Measurements from ENCODE around the gene SPR.
"Not testable (repeated sequence)": the region's sequence is repeated elsewhere in the genome, so short reads cannot be mapped to it uniquely, and the experiment has no call there.

The SPR gene

GRCh38 chr2:72898585-72898906 is 11.3 kb downstream of the SPR start:
- H3K79me2 ChIP-seq (ENCODE audit: insufficient read depth, low read length): no peaks in the 10 kb centered on the region
- H4K20me1 ChIP-seq (ENCODE audit: insufficient read depth, low read length): peaks cover 3% of the 10 kb centered on the region; the same call in 1 of the 2 replicates
- H3K36me3 ChIP-seq (ENCODE audit: insufficient read depth, low read length): no peaks in the 10 kb centered on the region
- no peak overlapping the region for H3K27ac ChIP-seq (ENCODE audit: low read length)
- H3K4me3 ChIP-seq (ENCODE audit: low read depth in 1 of 2, low read length in 2 of 2): no peak overlapping the region
- H2AFZ ChIP-seq (ENCODE audit: low read depth, low read length): no peak overlapping the region
- H3K4me2 ChIP-seq (ENCODE audit: insufficient read depth, low read length): no peak overlapping the region
- DNase-seq: no peak
- TF ChIP-seq CTCF (IDR thresholded peaks at IDR 0.05; ENCODE audit: borderline replicate concordance, extremely low read depth, low read length, poor library complexity, severe bottlenecking): no peak
- TF ChIP-seq EZH2 (IDR thresholded peaks at IDR 0.05; ENCODE audit: borderline replicate concordance, low read depth, low read length, severe bottlenecking): no peak
- H3K9ac ChIP-seq (ENCODE audit: low read depth, low read length): no peak overlapping the region
- no peak for ATAC-seq (ENCODE audit: insufficient read depth, low read depth)
- H3K9me3 ChIP-seq (ENCODE audit: insufficient read depth, low read length, severe bottlenecking): no peaks in the 10 kb centered on the region
- peaks cover 15% of the 10 kb centered on the region for H3K27me3 ChIP-seq (ENCODE audit: insufficient read depth, low read length, poor library complexity)
- no peaks in the 10 kb centered on the region for H3K4me1 ChIP-seq (ENCODE audit: insufficient read depth, low read length)

- H3K36me3 ChIP-seq (ENCODE audit: insufficient read depth, low read length): no peaks in the 10 kb centered on the region
- H3K9me3 ChIP-seq (ENCODE audit: insufficient read depth, low read length, severe bottlenecking): no peaks in the 10 kb centered on the region
- H3K4me2 ChIP-seq (ENCODE audit: insufficient read depth, low read length): no peak overlapping the region
- H4K20me1 ChIP-seq (ENCODE audit: insufficient read depth, low read length): no peaks in the 10 kb centered on the region
- TF ChIP-seq EZH2 (IDR thresholded peaks at IDR 0.05; ENCODE audit: borderline replicate concordance, low read depth, low read length, severe bottlenecking) (no peak), CTCF (IDR thresholded peaks at IDR 0.05; ENCODE audit: borderline replicate concordance, extremely low read depth, low read length, poor library complexity, severe bottlenecking) (no peak)
- peaks cover 15% of the 10 kb centered on the region for H3K27me3 ChIP-seq (ENCODE audit: insufficient read depth, low read length, poor library complexity)
- DNase-seq (no peak), ATAC-seq (ENCODE audit: insufficient read depth, low read depth) (no peak)
- no peak overlapping the region for H3K4me3 ChIP-seq (ENCODE audit: low read depth in 1 of 2, low read length in 2 of 2)
- no peak overlapping the region for H3K27ac ChIP-seq (ENCODE audit: low read length)
- no peaks in the 10 kb centered on the region for H3K4me1 ChIP-seq (ENCODE audit: insufficient read depth, low read length)
- H3K9ac ChIP-seq (ENCODE audit: low read depth, low read length): no peak overlapping the region
- no peak overlapping the region for H2AFZ ChIP-seq (ENCODE audit: low read depth, low read length)
- H3K79me2 ChIP-seq (ENCODE audit: insufficient read depth, low read length): no peaks in the 10 kb centered on the region
Measured at GRCh38 chr2:72900191-72900825, 13.1 kb downstream of the SPR start.

GRCh38 chr2:72901426-72901825 is 14.2 kb downstream of the SPR start:
- Histone ChIP-seq H3K9ac (ENCODE audit: low read depth, low read length) (no peak overlapping the region), H4K20me1 (ENCODE audit: insufficient read depth, low read length) (no peaks in the 10 kb centered on the region), H3K9me3 (ENCODE audit: insufficient read depth, low read length, severe bottlenecking) (no peaks in the 10 kb centered on the region), H3K4me3 (ENCODE audit: low read depth in 1 of 2, low read length in 2 of 2) (no peak overlapping the region), H3K36me3 (ENCODE audit: insufficient read depth, low read length) (no peaks in the 10 kb centered on the region), H2AFZ (ENCODE audit: low read depth, low read length) (no peak overlapping the region), H3K4me1 (ENCODE audit: insufficient read depth, low read length) (no peaks in the 10 kb centered on the region), H3K4me2 (ENCODE audit: insufficient read depth, low read length) (no peak overlapping the region), H3K27ac (ENCODE audit: low read length) (no peak overlapping the region), H3K79me2 (ENCODE audit: insufficient read depth, low read length) (no peaks in the 10 kb centered on the region), H3K27me3 (ENCODE audit: insufficient read depth, low read length, poor library complexity) (peaks cover 15% of the 10 kb centered on the region)
- DNase-seq (no peak), ATAC-seq (ENCODE audit: insufficient read depth, low read depth) (no peak)
- no peak for TF ChIP-seq EZH2 (IDR thresholded peaks at IDR 0.05; ENCODE audit: borderline replicate concordance, low read depth, low read length, severe bottlenecking)
- TF ChIP-seq CTCF (IDR thresholded peaks at IDR 0.05; ENCODE audit: borderline replicate concordance, extremely low read depth, low read length, poor library complexity, severe bottlenecking): no peak

GRCh38 chr2:72907369-72907768 is 20.2 kb downstream of the SPR start:
- H3K27me3 ChIP-seq (ENCODE audit: insufficient read depth, low read length, poor library complexity): peaks cover 15% of the 10 kb centered on the region
- H2AFZ ChIP-seq (ENCODE audit: low read depth, low read length); H4K20me1 ChIP-seq (ENCODE audit: insufficient read depth, low read length); DNase-seq; H3K27ac ChIP-seq (ENCODE audit: low read length); H3K4me3 ChIP-seq (ENCODE audit: low read depth in 1 of 2, low read length in 2 of 2); H3K9ac ChIP-seq (ENCODE audit: low read depth, low read length); H3K36me3 ChIP-seq (ENCODE audit: insufficient read depth, low read length); H3K4me1 ChIP-seq (ENCODE audit: insufficient read depth, low read length); ATAC-seq (ENCODE audit: insufficient read depth, low read depth); H3K9me3 ChIP-seq (ENCODE audit: insufficient read depth, low read length, severe bottlenecking); H3K79me2 ChIP-seq (ENCODE audit: insufficient read depth, low read length); H3K4me2 ChIP-seq (ENCODE audit: insufficient read depth, low read length): not testable (repeated sequence)
